Endothelial cell of umbilical vein (primary cell): ENCODE data around the gene BPGM. TPM values are rescaled to one million over a fixed set of nuclear protein-coding genes. Genes with fewer than 3 reads are reported as not detected.

Experiments
- BruUV-seq: library from RNA; stranded (reverse); fragments of 400-500 nt; replicated peaks from 2 replicates; lab custom pipeline; 2021; lab: Mats Ljungman, UMichigan
- CTCF ChIA-PET: fragments of 300-600, 350-600 bp; sonication (Branson Sonifier 250); formaldehyde crosslinking; loops from one replicate; lab custom pipeline; 2021; ENCODE audit warnings: antibody characterized with exemption, inconsistent platforms; lab: Charles Lee
- POLR2A ChIA-PET: fragments of 300-600, 350-600 bp; sonication (Branson Sonifier 250); formaldehyde crosslinking; loops from one replicate; lab custom pipeline; 2021; ENCODE audit warnings: antibody characterized with exemption, inconsistent platforms; lab: Charles Lee
- DNase-seq: peaks from one replicate; pipeline ENCODE4 v3.0.0-alpha.2; 2011; ENCODE audit warnings: low read depth, low spot score
- FAIRE-seq: peaks from 2 replicates; lab custom pipeline; 2011; peaks lifted over from hg19 to GRCh38; lab: Jason Lieb, UNC
- H2AFZ ChIP-seq: 2 replicates; pipeline ENCODE4 v1.6.0; 2012; ENCODE audit warnings: low read depth, low read length, control low read depth, inconsistent platforms
- H3K27ac ChIP-seq: 2 replicates; pipeline ENCODE4 v1.5.1; 2011; ENCODE audit warnings: low read depth, mild to moderate bottlenecking, control low read depth, low read length, moderate library complexity; ENCODE audit not compliant: insufficient read depth
- H3K27me3 ChIP-seq, 2 experiments: 2 replicates each; pipeline versions ENCODE4 v1.6.0 to v1.6.1; 2011; ENCODE audit warnings: low read length in 2 of 2, mixed read lengths in 1 of 2; ENCODE audit not compliant: control insufficient read depth in 2 of 2, insufficient read depth in 2 of 2
- H3K36me3 ChIP-seq, 2 experiments: 2 replicates in 1 of 2; 3 replicates in 1 of 2; pipeline ENCODE4 v1.5.1; 2011; ENCODE audit warnings: low read length in 2 of 2, mild to moderate bottlenecking in 1 of 2, moderate library complexity in 1 of 2; ENCODE audit not compliant: control insufficient read depth in 2 of 2, insufficient read depth in 2 of 2; ENCODE audit errors: extremely low read depth in 1 of 2
- H3K4me1 ChIP-seq: 3 replicates; pipeline ENCODE4 v1.5.1; 2011; ENCODE audit warnings: mild to moderate bottlenecking, low read length; ENCODE audit not compliant: control insufficient read depth, insufficient read depth; ENCODE audit errors: extremely low read depth
- H3K4me2 ChIP-seq: 2 replicates; pipeline ENCODE4 v1.6.1; 2011; ENCODE audit warnings: low read length, control low read depth, mixed read lengths; ENCODE audit not compliant: insufficient read depth
- H3K4me3 ChIP-seq, 3 experiments: fragments of 200-600 bp in 1 of 3; sonication (generic), shearing (Covaris generic) in 1 of 3; replicated peaks in 1 of 3; 2 replicates each; pipeline ENCODE4 v1.5.1; 2011 to 2016; ENCODE audit warnings: control low read depth in 3 of 3, low read length in 3 of 3, mild to moderate bottlenecking in 2 of 3, inconsistent platforms in 1 of 3, low read depth in 1 of 3, moderate library complexity in 1 of 3; ENCODE audit not compliant: insufficient read depth in 1 of 3
- H3K79me2 ChIP-seq: 2 replicates; pipeline ENCODE4 v1.6.0; 2012; ENCODE audit warnings: low read length, inconsistent platforms; ENCODE audit not compliant: control insufficient read depth, insufficient read depth
- H3K9ac ChIP-seq: replicated peaks from 2 replicates; pipeline ENCODE3; 2011; ENCODE audit warnings: low read length, control low read depth; ENCODE audit not compliant: insufficient read depth; ENCODE audit errors: extremely low read depth
- H3K9me1 ChIP-seq: replicated peaks from 3 replicates; pipeline ENCODE4 v1.6.0; 2011; ENCODE audit warnings: mild to moderate bottlenecking, low read length; ENCODE audit not compliant: control insufficient read depth, insufficient read depth; ENCODE audit errors: extremely low read depth
- H3K9me3 ChIP-seq: replicated peaks from 2 replicates; pipeline ENCODE4 v1.5.1; 2012; ENCODE audit warnings: low read length, inconsistent platforms; ENCODE audit not compliant: control insufficient read depth, insufficient read depth
- H4K20me1 ChIP-seq: replicated peaks from 2 replicates; pipeline ENCODE3; 2011; ENCODE audit warnings: mild to moderate bottlenecking, low read length; ENCODE audit not compliant: control insufficient read depth, insufficient read depth; ENCODE audit errors: extremely low read depth
- EZH2 ChIP-seq: IDR thresholded peaks from 2 replicates; pipeline ENCODE4 v1.6.1; 2012; ENCODE audit warnings: borderline replicate concordance, low read depth, mild to moderate bottlenecking, moderate library complexity, low read length, inconsistent platforms; ENCODE audit not compliant: severe bottlenecking
- FOS ChIP-seq: IDR thresholded peaks from 2 replicates; pipeline ENCODE4 v1.6.1; 2011; ENCODE audit warnings: mild to moderate bottlenecking, low read length, moderate library complexity, borderline replicate concordance; ENCODE audit not compliant: insufficient read depth
- GATA2 ChIP-seq: IDR thresholded peaks from 2 replicates; pipeline ENCODE4 v1.7.0; 2011; ENCODE audit warnings: low read depth, mild to moderate bottlenecking, moderate library complexity, mixed read lengths, low read length; ENCODE audit not compliant: insufficient read length, insufficient read depth
- JUN ChIP-seq: IDR thresholded peaks from 2 replicates; pipeline ENCODE4 v1.6.1; 2011; ENCODE audit warnings: borderline replicate concordance, low read depth; ENCODE audit not compliant: insufficient read length, insufficient read depth
- MAX ChIP-seq: IDR thresholded peaks from 2 replicates; pipeline ENCODE4 v1.6.1; 2011; ENCODE audit not compliant: insufficient read depth, insufficient read length
- MYC ChIP-seq: IDR thresholded peaks from one replicate; pipeline ENCODE4 v1.6.1; 2011; ENCODE audit warnings: mild to moderate bottlenecking, low read depth, low read length
- POLR2A ChIP-seq: IDR thresholded peaks from 2 replicates; pipeline ENCODE4 v1.6.1; 2012; ENCODE audit warnings: low read depth, mild to moderate bottlenecking, control low read depth, low read length
- POLR2AphosphoS5 ChIP-seq: IDR thresholded peaks from 2 replicates; pipeline ENCODE4 v1.6.1; 2012; ENCODE audit warnings: low read depth, mild to moderate bottlenecking, control low read depth, low read length, moderate library complexity; ENCODE audit not compliant: insufficient read depth
- dilution Hi-C: fragments of 300-500 bp; cut with MboI; formaldehyde crosslinking; loops from one replicate; pipeline ENCODE4 v1.15.0; 2019; ENCODE audit warnings: low sequenced_read_pairs; ENCODE audit not compliant: extremely low pct_ligation_motif_present
- intact Hi-C: fragments of 100-400 bp; cut with micrococcal nuclease; formaldehyde crosslinking; loops from one replicate; pipeline ENCODE4 v1.10.0; 2022
- polyA plus RNA-seq, 4 experiments: library from polyadenylated mRNA; depleted of rRNA in 3 of 4; stranded (reverse) in 3 of 4; unstranded in 1 of 4; fragments of >200 nt; gene quantifications; 2 replicates each; pipeline versions ENCODE4 v1.2.1 to v1.2.3, GENCODE V29; 2011 to 2012; ENCODE audit warnings: missing spikeins in 1 of 4
- total RNA-seq: library from RNA; stranded (reverse); gene quantifications from 2 replicates; pipeline ENCODE4 v1.2.3, GENCODE V29; 2021
- TF ChIP-seq, protein P1 (sequence below), 2 donors: IDR thresholded peaks; 1 replicate in 1 of 2; 2 replicates in 1 of 2; pipeline ENCODE4 v1.5.1; 2011; ENCODE audit warnings: low read length in 2 of 2, mild to moderate bottlenecking in 2 of 2, moderate library complexity in 2 of 2, control low read depth in 1 of 2, inconsistent platforms in 1 of 2, low read depth in 1 of 2; ENCODE audit not compliant: insufficient read depth in 1 of 2; ENCODE audit errors: extremely low read depth in 1 of 2

BPGM gene
- total and polyA plus RNA-seq, 2 donors (not counting 3 experiments of a cell fraction or from before 2014, with no cell fraction given) = 24.2 to 28.3 TPM

DNA sequence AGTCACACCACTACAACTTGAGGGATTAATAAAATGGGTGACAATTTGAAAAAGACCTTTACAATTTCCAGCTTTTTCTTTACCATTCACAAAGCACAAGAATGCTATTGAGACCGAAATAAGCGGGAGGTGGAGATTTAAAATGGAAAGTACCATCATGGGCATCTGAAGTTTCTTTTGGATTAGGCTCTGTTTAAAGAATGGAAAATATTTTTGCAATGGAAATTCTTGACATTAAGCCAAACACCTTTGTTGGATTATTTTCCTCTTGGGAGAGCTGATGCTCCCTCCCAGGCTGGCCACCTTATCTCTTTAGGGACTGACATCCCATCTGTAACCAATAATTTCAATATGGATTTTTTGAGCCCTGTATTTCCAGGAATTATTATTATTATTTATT lies 62.5 kb downstream of the BPGM start:
- peak; percentile 31 for DNase-seq
- no peaks in the 10 kb centered on the region for H3K27me3 ChIP-seq
- no peaks in the 10 kb centered on the region for H4K20me1 ChIP-seq
- intact Hi-C loops (no loop called here), dilution Hi-C loops (no loop called here)
- ChIA-PET POLR2A (no interaction called here), CTCF (interaction anchor here (0.5 to 1.5 kb wide), 5 partner anchors 9 to 208 kb away, joined by 3 to 5 read pairs (median 3); no protein-coding TSS in a partner anchor)
- H3K27ac ChIP-seq = no peak overlapping the region
- no TSS peak for BruUV-seq
- no peaks in the 10 kb centered on the region for H3K36me3 ChIP-seq
- no peak overlapping the region for H2AFZ ChIP-seq
- no peaks in the 10 kb centered on the region for H3K9me1 ChIP-seq
- TF ChIP-seq FOS (no peak), POLR2A (no peak), GATA2 (no peak), EZH2 (no peak), JUN (no peak)
- TF ChIP-seq, protein P1, sequence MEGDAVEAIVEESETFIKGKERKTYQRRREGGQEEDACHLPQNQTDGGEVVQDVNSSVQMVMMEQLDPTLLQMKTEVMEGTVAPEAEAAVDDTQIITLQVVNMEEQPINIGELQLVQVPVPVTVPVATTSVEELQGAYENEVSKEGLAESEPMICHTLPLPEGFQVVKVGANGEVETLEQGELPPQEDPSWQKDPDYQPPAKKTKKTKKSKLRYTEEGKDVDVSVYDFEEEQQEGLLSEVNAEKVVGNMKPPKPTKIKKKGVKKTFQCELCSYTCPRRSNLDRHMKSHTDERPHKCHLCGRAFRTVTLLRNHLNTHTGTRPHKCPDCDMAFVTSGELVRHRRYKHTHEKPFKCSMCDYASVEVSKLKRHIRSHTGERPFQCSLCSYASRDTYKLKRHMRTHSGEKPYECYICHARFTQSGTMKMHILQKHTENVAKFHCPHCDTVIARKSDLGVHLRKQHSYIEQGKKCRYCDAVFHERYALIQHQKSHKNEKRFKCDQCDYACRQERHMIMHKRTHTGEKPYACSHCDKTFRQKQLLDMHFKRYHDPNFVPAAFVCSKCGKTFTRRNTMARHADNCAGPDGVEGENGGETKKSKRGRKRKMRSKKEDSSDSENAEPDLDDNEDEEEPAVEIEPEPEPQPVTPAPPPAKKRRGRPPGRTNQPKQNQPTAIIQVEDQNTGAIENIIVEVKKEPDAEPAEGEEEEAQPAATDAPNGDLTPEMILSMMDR (IDR thresholded peaks at IDR 0.05; ENCODE audit: extremely low read depth in 1 of 2, insufficient read depth in 1 of 2, low read depth in 1 of 2, low read length in 2 of 2) = no peak
- no peaks in the 10 kb centered on the region for H3K4me1 ChIP-seq
- no peak overlapping the region for H3K4me3 ChIP-seq
- H3K79me2 ChIP-seq = no peaks in the 10 kb centered on the region
- H3K4me2 ChIP-seq = no peak overlapping the region
- no peak overlapping the region for H3K9ac ChIP-seq
- no peak for FAIRE-seq
- H3K9me3 ChIP-seq = no peaks in the 10 kb centered on the region

GRCh38 chr7:134710511-134710853 lies 63.8 kb downstream of the BPGM start:
- BruUV-seq = no TSS peak
- DNase-seq = no peak
- H3K4me2 ChIP-seq = no peak overlapping the region
- H4K20me1 ChIP-seq = no peaks in the 10 kb centered on the region
- FAIRE-seq = no peak
- no peaks in the 10 kb centered on the region for H3K9me1 ChIP-seq
- H3K9me3 ChIP-seq = no peaks in the 10 kb centered on the region
- no peak overlapping the region for H3K27ac ChIP-seq
- ChIA-PET POLR2A (no interaction called here), CTCF (no interaction called here)
- no peaks in the 10 kb centered on the region for H3K27me3 ChIP-seq
- intact Hi-C loops (no loop called here), dilution Hi-C loops (no loop called here)
- H3K79me2 ChIP-seq = no peaks in the 10 kb centered on the region
- TF ChIP-seq FOS (no peak), EZH2 (no peak), MAX (no peak), POLR2A (no peak), JUN (no peak), GATA2 (no peak), MYC (no peak), POLR2AphosphoS5 (no peak)
- TF ChIP-seq, protein P1 (IDR thresholded peaks at IDR 0.05; ENCODE audit: extremely low read depth in 1 of 2, insufficient read depth in 1 of 2, low read depth in 1 of 2, low read length in 2 of 2) = no peak
- no peak overlapping the region for H3K4me3 ChIP-seq
- H3K36me3 ChIP-seq = no peaks in the 10 kb centered on the region
- no peak overlapping the region for H3K9ac ChIP-seq
- H2AFZ ChIP-seq = no peak overlapping the region
- no peaks in the 10 kb centered on the region for H3K4me1 ChIP-seq
